Rectal smooth muscle tissue (tissue), 1 donor: ENCODE measurements around the gene MOB3A.
A peak's percentile ranks its signal among the peaks of the same experiment; 100 is the strongest.
"Not testable (repeated sequence)": the region's sequence is repeated elsewhere in the genome, so short reads cannot be mapped to it uniquely, and the experiment has no call there.

Experiments used
- H3K27ac ChIP-seq: one replicate; pipeline ENCODE4 v1.7.0; 2013; ENCODE audit warnings: low read depth, low read length, inconsistent platforms
- H3K27me3 ChIP-seq: one replicate; pipeline ENCODE4 v1.7.0; 2013; ENCODE audit warnings: low read length; ENCODE audit not compliant: control insufficient read depth, insufficient read depth
- H3K36me3 ChIP-seq: one replicate; pipeline ENCODE4 v1.7.0; 2013; ENCODE audit warnings: low read length; ENCODE audit not compliant: control insufficient read depth, insufficient read depth
- H3K4me1 ChIP-seq: one replicate; pipeline ENCODE4 v1.7.0; 2013; ENCODE audit warnings: low read length; ENCODE audit not compliant: control insufficient read depth, insufficient read depth
- H3K4me3 ChIP-seq: one replicate; pipeline ENCODE4 v1.7.0; 2013; ENCODE audit warnings: low read length
- H3K9ac ChIP-seq: one replicate; pipeline ENCODE4 v1.7.0; 2013; ENCODE audit warnings: low read length

The MOB3A gene

DNA sequence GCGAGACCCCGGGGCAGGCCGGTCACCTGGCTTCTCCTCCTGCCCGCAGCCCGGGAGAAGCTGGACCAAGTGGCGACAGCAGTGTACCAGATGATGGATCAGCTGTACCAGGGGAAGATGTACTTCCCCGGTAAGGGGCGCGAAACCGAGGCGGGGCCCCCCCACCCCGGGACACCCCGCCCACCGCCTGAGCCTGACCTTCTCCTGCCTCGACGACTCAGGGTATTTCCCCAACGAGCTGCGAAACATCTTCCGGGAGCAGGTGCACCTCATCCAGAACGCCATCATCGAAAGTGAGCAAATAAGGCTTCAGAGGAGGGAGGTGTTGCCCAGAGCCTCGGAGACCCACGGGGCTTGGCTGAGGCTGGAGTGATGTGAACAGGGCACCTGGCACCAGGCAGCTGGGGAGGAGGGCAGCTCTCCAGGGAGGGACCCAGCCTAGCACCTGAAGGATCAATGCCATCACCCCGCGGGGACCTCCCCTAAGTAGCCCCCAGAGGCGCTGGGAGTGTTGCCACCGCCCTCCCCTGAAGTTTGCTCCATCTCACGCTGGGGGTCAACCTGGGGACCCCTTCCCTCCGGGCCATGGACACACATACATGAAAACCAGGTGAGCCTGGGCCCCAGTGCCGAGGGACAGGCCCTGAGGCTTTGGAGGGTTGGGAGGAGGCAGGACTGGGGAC is 1.2 kb upstream of the MOB3A start:
- Histone ChIP-seq H3K27me3 (no peaks in the 10 kb centered on the region), H3K36me3 (peaks cover 15% of the 10 kb centered on the region), H3K4me1 (peaks cover 9% of the 10 kb centered on the region), H3K4me3 (peak overlapping the region; percentile 75), H3K9ac (no peak overlapping the region), H3K27ac (peak overlapping the region; percentile 66)

DNA sequence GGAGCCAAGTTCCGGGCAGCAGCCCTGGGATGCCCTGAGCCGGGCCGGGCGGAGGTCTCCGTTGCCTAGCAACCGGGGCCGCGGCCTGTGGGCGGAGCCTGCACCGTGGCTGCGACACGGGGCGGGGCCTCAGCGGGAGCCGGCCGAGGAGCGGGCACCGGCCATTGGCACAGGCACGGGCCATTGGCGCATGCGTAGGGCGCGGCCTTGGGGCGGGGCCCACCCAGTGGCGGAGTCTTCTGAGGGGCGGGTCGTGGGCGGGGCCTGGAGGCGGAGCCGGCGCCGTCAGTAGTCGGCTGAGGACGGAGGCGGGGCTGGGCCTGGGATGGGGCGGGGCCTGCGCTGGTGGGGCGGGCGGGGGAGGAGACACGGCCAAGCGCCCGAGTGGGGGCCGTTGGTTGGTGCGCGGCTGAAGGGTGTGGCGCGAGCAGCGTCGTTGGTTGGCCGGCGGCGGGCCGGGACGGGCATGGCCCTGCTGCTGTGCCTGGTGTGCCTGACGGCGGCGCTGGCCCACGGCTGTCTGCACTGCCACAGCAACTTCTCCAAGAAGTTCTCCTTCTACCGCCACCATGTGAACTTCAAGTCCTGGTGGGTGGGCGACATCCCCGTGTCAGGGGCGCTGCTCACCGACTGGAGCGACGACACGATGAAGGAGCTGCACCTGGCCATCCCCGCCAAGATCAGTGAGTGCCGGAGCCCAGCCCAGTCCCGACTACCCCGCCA is 515 bp upstream of the MOB3A start, which contains the start of gene IZUMO4:
TSS of gene IZUMO4 (plus strand) at position 436 of the 723 bp plus-strand sequence. CDS start at position 467, 31 bp downstream.
- H3K9ac ChIP-seq = peak within 1 kb of the TSS; percentile 68
- H3K4me3 ChIP-seq = peak within 1 kb of the TSS; percentile 75
- peaks cover 9% of the 10 kb centered on the region for H3K4me1 ChIP-seq
- no peaks in the 10 kb centered on the region for H3K27me3 ChIP-seq
- peak within 1 kb of the TSS; percentile 95 for H3K27ac ChIP-seq
- H3K36me3 ChIP-seq = peaks cover 15% of the 10 kb centered on the region

DNA sequence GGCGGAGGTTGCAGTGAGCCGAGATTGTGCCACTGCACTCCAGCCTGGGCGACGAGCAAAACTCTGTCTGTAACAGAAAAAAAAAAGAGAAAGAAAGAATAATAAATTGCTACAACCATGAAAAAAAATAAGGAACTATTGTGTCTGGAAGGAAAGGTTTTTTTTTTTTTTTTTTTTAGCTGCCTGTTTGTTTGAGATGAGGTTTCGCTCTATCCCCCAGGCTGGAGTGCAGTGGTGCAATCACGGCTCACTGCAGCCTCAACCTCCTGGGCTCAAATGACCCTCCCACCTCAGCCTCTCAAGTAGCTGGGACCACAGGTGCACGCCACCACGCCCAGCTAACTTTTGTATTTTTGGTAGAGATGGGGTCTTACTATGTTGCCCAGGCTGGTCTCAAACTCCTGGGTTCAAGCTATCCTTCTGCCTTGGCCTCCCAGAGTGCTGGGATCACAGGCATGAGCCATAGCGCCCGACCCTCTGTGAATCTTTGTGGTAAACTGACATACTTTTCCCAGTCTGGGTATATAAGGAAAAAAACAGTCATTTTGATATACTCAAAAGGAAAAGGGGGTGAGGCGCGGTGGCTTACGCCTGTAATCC is 4.1 kb downstream of the MOB3A start:
- H3K4me1 ChIP-seq = peaks cover 20% of the 10 kb centered on the region
- H3K36me3 ChIP-seq, H3K9ac ChIP-seq, H3K27me3 ChIP-seq, H3K27ac ChIP-seq, H3K4me3 ChIP-seq: not testable (repeated sequence)

DNA sequence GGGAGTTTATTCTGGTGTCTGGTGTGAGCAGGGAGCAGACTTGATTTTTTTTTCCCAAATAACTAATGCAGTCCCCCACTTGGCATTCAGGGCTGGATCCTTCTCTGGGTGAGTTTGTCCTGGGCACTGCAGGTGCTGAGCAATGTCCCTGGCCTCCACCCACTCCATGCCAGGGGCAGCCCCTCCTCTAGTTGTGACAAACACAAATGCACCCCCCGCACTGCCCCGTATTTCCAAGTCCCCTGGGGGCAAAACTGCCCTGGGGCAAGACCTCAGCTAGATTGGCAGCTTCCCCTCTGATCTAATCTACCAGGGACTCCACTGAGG is 6.4 kb downstream of the MOB3A start:
- Histone ChIP-seq H3K27ac (peak overlapping the region; percentile 22), H3K9ac (no peak overlapping the region), H3K4me3 (no peak overlapping the region), H3K27me3 (no peaks in the 10 kb centered on the region), H3K36me3 (peaks cover 2% of the 10 kb centered on the region), H3K4me1 (peaks cover 20% of the 10 kb centered on the region)

DNA sequence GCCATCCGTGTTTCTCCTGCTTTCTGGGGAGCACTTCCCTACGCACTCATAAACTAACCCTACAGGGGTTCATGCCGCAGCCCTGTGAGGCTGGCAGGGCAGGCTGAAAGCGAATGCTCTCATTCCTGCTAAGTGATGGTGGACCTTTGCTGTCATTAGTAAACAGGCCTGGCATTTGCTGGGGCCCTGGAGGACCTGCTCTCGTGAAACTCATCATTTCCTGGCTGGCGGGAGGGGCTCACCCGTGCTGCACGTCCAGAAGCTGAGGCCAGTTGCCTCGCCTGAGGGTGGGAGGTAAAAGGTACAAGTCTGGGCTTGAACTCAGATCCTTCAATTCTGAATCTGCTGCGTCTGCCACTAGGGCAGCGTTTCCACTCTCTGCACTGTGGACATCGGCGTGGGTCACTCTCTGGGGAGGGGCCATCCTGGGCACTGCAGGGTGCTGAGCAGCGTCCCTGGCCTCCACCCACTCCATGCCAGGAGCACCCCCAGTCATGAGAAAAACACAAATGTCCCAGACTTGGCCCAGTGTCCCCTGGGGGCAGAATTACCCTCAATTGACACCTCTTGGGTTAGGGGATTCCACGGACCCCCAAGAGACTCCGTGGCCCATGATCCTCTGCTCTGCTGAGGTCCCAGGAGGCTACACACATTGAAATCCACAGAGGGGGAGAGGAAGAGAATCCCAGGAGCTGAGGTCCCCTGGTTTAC is 7.0 kb downstream of the MOB3A start:
- Histone ChIP-seq H3K27ac (peak overlapping the region; percentile 17), H3K36me3 (peaks cover 2% of the 10 kb centered on the region), H3K9ac (no peak overlapping the region), H3K4me1 (peaks cover 20% of the 10 kb centered on the region), H3K4me3 (no peak overlapping the region), H3K27me3 (no peaks in the 10 kb centered on the region)

DNA sequence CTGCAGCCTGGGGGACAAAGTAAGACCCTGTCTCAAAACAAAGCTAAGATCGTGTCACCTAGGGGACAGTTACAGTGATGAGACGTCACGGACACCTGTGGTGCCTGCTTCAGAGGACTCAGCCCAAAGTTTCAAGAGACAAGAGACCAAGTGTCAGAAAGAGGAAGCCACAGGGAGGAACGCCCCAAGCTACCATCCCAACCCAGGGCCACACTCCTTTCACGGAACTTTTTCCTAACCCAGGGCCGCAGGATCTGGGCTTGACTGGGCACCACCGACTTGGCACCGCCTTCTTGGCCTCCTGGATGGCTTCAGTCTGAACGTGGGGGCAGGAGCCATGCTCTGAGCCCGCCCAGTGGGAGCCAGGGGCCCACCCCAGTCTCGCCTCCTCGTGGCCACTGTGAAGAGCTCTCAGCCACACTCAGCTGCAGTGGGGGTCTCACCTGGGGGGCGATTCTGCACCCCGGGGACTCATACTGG is 8.5 kb downstream of the MOB3A start:
- Histone ChIP-seq H3K27me3 (no peaks in the 10 kb centered on the region), H3K4me1 (peaks cover 13% of the 10 kb centered on the region), H3K36me3 (peaks cover 3% of the 10 kb centered on the region), H3K9ac (no peak overlapping the region), H3K4me3 (no peak overlapping the region), H3K27ac (no peak overlapping the region)

DNA sequence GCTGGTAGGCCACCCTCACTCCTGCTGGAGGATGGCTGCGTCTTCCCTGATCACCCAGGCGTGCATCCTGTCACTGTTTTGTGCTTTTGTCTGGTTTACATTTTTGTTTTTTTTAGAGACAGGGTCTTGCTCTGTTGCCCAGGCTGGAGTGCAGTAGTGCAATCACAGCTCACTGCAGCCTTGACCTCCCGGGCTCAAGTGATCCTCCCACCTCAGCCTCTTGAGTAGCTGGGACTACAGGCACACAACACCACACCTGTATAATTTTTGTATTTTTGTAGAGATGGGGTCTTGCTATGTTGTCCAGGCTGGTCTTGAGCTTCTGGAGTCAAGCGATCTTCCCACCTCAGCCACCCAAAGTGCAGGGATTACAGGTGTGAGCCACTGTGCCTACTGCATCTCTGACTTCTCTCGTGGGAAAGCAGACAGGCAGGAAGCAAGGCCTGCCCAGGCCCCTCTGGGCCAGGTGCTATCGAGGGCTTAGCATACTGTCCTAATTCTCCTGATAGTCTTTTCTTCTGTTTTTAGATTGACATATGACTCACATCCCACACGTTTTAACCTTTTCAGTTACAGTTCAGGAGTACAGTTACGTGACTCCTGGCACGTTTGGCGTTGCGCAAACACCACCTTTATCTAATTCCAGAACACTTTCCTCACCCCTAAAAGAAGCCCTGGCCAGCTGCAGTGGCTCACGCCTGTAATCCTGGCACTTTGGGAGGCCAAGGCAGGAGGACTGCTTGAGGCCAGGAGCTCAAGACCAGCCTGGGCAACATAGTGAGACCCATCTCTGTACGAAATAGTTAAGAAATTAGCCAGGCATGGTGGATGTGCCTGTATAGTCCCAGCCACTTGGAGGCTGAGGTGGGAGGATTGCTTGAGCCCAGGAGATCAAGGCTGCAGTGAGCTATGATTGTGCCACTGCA is 9.2 kb downstream of the MOB3A start:
- H3K36me3 ChIP-seq, H3K4me3 ChIP-seq, H3K9ac ChIP-seq, H3K27ac ChIP-seq, H3K27me3 ChIP-seq: not testable (repeated sequence)
- H3K4me1 ChIP-seq = peaks cover 13% of the 10 kb centered on the region

DNA sequence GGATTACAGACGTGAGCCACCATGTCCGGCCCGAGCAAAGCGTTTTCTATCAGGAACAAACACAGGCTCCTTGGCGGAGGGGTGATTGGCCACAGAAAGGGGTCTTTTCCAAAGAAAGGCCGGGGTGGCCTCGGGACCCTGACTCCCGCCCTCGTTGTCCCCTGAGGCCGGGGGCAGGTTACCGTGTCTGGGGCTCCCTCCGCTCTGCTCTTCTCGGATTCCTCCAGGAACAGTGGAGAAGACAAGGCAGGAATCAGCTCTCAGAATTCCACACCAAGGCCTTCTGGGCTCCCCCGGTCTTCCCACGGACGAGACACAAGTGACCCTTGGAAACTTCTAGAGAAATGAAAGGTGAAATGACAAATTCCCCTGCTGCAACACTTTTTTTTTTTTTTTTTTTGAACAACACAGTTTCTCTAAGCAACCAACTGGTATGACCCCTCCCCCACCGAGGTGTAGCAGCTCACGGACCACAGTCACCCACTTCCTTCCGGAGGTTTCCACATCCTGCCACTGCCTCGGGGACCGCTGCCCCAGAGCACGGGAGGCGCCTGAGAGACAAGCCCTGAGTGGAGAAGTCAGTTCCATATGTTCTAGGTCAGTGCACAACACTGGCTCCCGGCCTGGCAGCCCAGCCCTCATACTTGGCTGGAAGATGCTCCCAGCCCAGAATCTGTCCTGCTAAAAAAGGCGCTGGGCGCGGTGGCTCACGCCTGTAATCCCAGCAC is 11.0 kb downstream of the MOB3A start:
- H3K36me3 ChIP-seq = peaks cover 10% of the 10 kb centered on the region
- peaks cover 4% of the 10 kb centered on the region for H3K4me1 ChIP-seq
- H3K9ac ChIP-seq = no peak overlapping the region
- peak overlapping the region; percentile 29 for H3K4me3 ChIP-seq
- peak overlapping the region; percentile 6 for H3K27ac ChIP-seq
- H3K27me3 ChIP-seq = no peaks in the 10 kb centered on the region

DNA sequence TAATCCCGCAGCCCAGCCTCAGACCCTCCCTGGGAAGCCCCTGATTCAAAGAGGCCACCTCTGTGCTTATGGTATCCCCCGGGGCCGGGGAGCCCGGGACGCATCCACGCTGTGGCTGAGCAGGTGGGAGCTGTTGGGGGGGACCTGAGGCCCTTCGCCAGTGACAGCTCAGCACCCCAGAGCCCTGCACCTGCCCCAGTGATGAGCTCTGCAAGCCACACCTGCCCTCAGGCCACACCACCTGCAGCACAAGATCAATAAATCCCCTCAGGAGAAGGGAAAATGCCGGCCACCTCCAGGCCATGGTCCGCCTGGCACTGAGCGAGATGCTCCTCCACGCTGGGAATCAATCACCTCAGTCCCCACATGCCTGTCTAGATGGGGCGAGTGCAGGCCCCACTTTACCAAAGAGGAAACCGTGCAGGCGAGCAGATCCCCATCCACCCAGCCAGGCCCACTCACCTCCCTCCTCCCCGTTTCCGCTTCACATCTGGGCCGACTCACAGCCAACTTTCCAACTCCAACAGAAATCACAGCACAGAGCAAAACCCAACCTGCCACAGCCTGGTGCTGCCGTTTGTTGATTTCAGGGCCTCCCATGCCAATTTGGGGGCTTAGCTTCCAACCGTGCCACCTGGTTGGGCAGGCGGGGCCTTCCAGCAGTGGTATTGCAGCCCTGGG is 12.8 kb downstream of the MOB3A start:
- no peaks in the 10 kb centered on the region for H3K27me3 ChIP-seq
- peak overlapping the region; percentile 49 for H3K4me3 ChIP-seq
- H3K27ac ChIP-seq = peak overlapping the region; percentile 34
- no peak overlapping the region for H3K9ac ChIP-seq
- peaks cover 2% of the 10 kb centered on the region for H3K4me1 ChIP-seq
- peaks cover 25% of the 10 kb centered on the region for H3K36me3 ChIP-seq

DNA sequence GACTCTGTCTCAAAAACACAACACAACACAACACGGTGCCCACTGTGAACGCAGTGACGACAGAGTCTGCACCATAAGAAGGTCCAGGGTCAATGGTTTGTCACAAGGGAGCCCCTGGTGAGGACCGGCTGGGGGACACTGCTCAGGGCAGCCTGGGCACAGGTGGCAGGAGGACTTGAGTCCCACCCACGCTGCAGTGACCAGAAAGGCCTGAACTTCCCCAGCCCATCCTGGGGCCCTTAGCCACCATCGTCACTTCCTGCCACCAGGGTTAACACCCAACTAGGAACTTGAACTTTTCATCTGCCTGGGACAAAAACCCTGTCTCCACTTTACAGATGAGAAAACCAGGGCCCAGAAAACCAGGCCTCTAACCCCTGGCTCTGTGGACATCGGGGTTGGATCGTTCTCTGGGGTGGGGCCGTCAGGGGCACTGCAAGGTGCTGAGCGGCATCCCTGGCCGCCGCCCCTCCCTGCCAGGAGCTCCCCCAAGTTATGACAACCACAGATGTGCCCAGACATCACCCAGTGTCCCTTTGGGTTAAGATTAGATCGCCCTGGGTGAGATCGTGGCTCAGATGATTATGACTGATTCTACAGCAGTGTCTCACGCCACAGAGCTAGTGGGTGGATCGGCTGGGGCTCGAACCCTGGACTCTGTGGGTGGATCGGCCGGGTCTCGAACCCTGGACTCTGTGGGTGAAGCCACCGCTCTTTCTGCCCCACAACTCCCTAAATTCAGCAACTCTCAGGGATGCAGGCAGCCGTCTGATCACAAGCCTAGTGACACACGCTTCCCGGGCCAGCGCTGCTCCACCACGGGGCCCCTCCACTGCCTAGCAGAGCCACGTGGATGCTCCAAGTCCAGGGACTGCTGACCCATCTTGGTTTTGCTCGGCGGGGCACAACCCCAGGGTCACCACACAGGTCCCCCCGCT is 14.0 kb downstream of the MOB3A start:
- peak overlapping the region; percentile 17 for H3K9ac ChIP-seq
- peak overlapping the region; percentile 45 for H3K4me3 ChIP-seq
- peaks cover 2% of the 10 kb centered on the region for H3K4me1 ChIP-seq
- H3K27ac ChIP-seq = no peak overlapping the region
- no peaks in the 10 kb centered on the region for H3K27me3 ChIP-seq
- peaks cover 33% of the 10 kb centered on the region for H3K36me3 ChIP-seq
